NCI-H748 (cell line): ENCODE measurements around the gene CHD2.
A peak's percentile ranks its signal among the peaks of the same experiment; 100 is the strongest.

ENCODE experiments used
- DNase-seq: peaks from one replicate; lab custom pipeline; 2025; ENCODE audit not compliant: unreplicated experiment; lab: John Stamatoyannopoulos, UW

The CHD2 gene

DNA sequence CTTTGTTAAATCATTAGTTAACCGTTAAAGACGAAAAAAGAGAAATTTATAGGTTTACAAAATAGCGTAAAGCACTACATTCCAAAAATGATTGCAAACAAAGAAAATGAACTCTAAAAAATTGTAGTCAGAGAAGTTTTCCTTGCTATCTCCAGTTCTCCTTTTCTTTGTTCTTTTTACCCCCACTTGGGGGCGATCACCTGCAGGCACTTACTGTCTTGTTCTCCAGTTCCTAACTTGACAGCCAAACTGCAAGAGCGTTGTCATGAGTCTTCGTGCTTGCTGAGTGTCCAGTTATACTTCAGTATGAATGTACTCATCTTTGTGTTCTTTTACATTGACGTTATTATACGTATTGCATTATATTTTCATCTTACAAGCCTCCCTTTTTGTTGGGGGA lies 54.5 kb downstream of the CHD2 start:
- no peak for DNase-seq

DNA sequence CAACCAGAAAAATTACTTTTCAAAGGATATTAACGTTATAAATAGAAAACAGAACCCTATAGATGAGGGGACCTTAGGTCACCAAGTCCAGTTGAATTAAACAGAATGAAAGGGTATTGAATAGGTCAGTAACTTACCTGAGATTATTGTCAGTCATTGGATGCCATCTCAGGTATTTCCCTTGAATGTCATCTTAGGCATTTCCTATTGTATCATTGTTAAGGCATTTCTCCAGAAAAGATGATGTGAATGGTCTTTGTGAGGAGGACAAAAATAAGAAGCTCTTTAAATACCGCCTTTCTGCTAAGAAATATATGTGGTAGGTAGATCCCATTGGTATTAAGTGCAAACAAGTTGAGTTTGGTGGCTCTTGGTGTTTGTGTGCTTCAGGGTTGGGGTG lies 55.6 kb downstream of the CHD2 start:
- DNase-seq, result no peak

DNA sequence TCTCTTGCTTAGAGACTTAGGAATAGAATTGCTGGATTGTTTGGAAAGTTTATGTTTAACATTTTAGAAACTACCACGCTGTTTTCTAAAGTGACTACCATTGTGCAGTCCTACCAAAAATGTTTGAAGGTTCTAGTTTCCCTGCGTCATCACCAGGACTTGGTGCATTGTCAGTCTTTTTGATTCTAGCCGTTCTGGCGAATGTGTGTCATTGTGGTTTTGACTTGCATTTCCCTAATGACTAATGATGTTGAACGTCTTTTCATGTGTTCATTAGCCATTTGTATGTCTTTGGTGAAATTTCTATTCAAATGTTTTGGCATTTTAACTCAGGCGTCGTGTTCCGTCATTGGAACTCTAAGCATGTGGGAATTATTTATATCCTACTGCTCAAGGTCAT lies 58.0 kb downstream of the CHD2 start:
- DNase-seq, result no peak

DNA sequence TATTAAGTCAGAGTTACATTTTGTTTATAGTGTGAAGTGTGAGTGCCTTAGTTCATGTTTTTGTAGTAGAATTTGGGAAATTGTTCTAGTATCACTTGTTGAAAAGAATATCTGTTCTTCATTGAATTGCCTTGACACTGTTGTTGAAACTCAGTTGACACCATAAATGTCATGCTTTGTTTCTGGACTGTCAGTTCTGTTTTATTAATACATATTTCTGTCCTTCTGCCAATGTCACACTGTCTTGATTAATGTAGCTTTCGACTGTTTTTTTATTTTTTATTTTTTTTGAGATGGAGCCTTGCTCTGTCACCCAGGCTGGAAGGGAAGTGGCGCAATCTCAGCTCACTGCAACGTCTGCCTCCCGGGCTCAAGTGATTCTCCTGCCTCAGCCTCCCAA lies 59.1 kb downstream of the CHD2 start:
- DNase-seq, result no peak

DNA sequence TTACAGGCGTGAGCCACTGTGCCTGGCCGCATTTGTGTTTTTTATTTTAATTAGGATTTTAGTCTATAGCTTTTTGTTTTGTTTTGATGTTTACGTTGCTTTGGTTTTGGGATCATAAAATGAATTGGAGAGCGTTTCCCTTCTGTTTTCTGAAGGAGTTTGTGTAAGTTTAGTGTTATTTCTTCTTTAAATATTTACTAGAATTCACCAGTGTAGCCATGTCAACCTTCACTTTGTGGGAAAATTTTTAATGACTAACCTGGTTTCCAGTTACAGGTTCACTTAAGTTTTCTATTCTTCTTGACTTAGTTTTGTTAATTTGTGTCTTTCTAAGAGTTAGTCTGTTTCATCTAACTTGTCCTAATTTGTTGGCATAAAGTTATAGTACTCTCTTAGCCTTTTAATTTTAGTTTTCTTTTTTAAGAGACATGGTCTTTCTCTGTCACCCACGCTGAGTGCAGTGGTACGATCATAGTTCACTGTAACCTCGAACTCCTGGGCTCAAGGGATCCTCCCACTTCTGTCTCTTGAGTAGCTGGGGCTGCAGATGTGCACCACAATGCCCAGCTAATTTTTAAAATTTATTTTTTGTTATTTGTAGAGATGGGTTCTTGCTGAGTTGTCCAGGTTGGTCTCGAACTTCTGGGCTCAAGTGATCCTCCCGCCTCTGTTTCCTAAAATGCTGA lies 61.0 kb downstream of the CHD2 start:
- no peak for DNase-seq

DNA sequence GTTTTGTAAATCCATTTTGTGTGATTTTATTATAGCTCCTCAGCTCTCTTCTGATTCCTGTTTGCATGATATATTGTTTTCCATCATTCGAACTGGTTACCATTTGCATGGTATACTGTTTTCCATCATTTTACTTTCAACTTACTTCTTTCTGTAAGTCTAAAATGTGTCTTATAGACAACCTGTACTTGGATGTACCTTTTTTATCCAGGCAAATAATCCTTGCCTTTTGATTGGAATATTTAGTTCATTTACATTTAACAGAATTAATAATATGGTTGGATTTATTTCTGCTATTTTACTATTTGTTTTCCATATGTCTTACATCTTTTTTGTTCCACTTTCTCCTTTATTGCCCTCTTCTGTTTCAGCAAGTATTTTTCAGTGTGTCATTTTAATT lies 62.8 kb downstream of the CHD2 start:
- DNase-seq, result no peak

DNA sequence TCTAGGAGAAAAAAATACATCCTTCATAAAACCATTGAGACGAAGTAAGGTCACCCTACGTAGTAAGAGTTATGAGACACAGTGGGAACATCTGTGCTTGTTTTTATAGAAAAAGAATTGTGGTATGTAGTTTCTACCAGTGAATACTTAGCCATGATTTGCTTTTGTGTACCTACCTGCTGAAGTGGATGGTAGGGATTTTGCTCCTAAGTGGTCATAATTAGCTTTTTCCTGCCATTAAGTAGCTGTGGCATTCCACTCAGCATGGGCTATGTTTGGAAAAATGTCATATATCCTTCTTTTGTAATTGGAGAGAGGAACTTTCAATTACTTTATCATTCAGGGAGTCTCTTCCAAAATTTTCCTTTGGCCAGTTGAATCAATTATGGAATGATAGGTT lies 63.7 kb downstream of the CHD2 start:
- DNase-seq, result peak; percentile 62

DNA sequence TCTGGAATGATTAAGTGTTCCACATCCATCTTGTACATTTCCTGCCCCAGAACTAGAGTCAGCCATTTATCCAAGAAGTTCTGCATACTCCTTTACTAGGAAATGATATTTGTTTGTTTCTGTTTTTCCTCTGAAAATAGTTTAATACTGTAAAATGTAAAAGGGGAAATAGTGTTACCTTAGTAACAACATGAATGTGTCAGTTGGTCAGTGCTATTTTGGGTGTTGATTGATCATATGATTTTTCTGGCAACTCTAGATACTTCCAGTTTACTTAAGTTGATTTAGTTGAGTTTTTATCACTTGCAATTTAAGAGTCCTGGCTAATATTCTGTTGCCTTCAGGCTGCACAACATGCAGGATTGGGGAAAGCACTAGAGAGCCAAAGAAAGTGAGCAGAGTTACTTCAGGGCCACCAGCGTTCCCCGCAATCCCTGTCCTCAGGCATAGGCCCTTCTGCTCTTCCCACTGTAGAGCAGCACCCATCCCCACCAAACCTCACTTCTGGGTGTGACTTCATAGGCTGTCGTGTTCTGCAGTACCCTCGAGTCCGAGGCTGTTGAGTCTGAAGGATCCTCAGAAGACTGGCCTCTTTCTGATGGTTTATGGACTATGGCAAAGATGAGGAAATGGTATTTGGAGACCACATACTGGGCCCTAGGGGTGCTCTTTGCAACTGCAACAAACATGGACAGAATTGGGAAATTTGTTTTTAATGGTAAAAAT lies 69.0 kb downstream of the CHD2 start:
- no peak for DNase-seq

DNA sequence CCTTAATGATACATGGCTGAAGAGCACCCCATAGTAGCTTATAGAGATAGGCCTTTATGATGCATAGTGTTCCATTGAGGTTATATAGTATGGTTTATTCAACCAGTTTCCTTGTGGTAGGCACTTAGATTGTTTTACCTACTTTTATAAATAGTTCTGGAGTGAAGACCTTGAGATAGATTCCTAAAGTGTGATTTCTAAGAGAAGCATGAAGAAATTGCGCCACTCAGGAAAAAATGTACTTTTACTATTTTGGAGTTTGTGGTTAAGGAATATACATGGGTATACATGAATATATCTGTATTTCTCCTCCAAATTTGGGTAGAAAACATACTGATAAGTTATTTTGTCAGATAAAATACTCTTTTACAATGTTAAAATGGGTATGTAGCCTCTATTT lies 70.5 kb downstream of the CHD2 start:
- DNase-seq, result no peak

DNA sequence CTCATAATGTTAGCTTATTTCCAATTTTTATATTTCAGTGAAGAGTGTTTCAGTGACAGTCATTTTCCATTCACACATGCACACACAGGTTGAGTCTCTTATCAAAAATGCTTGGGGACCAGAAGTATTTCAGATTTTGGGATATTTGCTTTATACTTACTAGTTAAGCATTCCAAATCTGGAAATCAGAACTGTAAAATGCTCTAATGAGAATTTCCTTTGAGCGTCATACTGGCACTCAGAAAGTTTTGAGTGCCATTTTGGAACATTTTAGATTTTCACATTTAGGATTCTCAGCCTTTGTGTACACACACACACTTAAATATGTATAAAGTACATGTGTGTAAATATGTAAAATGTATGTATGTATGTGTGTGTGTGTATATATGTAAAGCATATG lies 71.0 kb downstream of the CHD2 start:
- DNase-seq, result no peak

DNA sequence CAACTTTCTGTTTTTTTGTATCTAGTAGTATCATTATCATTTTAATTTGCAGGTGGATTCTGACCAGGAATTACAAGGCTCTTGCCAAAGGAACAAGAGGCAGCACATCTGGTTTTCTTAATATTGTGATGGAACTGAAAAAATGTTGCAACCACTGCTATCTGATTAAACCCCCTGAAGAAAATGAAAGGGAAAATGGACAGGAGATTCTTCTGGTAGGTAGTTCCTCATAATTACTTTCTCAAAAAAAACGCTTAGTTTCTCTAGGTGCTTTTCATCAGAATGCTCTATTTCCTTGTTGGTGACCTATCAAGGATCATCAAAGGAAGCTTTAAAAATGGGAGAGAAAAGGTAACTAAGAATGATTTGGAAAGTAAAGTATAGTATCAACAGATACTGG lies 71.6 kb downstream of the CHD2 start:
- DNase-seq, result no peak

DNA sequence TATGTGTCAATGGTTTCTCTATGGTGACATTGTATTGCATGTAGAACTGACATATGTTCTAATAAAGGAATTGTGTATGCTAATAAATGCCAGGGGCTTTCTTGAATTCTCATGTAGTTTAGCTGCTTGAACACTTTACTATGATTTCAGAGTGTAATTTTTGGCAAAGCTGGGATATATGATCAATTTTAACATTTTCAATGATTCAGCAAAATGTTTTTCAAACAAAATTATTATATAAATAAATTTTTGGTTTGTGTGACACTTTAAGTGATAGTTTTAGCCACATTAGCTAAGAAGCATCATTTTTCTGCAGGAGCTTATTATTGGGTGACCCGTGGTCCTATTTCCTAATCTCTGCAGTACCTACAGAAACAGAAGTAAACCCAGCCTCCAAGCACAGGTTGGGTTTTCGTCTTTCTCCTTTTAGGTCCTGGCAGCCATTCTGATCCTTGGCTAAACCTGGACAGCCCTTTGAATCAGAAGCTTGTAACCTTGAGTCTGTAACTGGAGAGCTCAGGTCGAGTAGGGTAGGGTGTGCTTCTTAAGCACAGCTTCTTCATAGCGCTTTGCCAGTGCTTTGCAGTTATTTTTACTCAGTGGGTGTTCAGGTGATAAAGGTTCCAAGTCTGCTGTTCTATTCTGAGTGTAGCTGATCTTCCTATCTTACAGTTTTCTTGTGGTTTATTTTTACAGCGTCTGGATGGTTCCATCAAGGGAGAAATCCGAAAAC lies 74.2 kb downstream of the CHD2 start:
- DNase-seq, result no peak

DNA sequence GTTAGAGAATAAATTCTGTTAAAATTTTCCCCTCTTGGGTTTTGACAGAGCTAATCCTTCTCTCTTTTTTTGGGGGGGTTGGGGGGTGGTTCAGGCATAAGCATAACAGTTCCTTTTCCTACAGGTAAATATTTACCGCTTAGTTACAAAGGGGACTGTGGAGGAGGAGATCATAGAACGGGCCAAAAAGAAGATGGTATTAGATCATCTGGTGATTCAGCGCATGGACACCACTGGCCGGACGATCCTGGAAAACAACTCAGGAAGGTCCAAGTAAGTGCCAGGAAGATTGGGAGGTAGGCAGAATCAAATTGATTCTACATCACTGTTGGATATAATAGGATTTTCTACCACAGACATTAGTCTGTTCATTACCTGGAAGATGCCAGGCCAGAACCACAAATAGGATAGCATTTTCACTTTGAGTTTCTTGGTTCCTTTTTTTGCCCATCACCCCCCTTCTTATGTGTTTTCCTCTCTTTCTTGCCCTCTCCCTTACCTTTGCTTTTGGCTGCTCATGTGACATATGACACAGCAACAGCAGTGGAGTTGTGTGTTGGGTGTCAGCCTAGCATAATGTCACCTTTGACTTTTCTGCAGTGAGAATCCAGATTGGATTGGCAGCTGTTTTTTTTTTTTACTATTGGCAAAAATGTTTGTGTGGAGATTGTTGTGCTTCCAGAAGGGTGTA lies 79.0 kb downstream of the CHD2 start:
- no peak for DNase-seq

DNA sequence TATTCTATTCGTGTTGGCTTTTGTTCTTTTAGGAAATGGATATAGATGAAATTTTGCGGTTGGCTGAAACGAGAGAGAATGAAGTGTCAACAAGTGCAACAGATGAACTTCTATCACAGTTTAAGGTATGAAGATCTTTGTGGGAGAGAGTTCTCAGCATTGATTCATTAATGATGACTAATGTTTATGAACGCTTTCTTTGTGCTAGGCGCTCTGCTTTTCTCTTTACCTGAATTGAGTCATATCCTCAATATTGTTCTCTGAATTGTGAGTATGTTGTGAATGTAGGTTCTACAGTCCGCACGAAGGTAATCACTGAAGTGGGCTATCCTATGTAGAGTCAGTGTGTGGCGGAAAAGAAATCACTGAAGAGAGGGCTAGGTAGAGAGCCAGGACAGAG lies 81.2 kb downstream of the CHD2 start:
- no peak for DNase-seq

DNA sequence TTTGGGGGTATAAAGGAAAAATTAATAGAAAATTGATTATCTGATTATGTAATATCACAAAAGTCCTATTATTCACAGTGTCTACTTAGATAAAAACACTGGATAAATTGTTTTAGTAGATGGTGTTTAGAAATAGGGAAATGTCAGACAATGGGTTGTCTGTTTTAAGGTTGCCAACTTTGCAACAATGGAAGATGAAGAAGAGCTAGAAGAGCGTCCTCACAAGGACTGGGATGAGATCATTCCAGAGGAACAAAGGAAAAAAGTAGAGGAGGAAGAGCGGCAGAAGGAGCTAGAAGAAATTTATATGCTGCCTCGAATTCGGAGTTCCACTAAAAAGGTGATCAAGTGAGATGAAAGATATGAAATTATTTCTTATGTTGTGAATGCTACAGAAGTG lies 84.0 kb downstream of the CHD2 start:
- DNase-seq, result no peak

DNA sequence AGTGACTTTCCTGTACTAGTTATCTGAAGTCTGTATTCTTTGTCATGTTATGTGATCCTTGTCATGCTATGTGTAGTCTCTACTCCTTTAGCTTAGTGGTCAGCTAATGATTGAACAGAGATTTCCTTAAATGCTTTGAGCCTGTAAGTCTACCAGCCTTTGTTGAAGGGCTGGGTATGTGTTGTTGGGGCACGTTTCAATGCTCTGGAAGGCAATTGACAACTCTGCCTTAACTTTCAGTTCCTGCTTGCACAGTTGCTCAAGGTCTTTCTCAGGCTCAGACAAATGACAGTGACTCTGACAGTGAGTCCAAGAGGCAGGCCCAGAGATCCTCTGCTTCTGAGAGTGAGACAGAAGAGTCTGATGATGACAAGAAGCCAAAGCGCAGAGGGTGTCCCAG lies 89.3 kb downstream of the CHD2 start:
- DNase-seq, result no peak

DNA sequence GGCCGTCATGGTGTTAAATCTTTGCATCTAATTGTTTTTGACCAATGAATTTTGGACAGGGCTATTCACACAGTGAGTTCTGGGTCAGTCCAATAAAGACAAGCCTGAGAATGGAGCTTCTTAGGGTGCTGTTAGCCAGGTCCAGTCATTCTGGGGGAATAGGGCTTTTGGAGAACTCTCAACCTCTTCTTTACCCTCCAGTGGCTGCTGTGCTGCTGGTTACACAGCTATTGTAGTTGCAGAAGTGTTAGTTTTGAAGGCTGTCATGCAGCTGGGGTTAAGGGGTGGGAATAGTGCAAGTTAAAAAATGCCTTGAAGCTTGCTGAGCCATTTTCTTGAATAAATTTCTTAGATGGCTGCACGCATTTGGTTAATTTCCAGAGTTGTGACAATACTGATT lies 89.9 kb downstream of the CHD2 start:
- no peak for DNase-seq

DNA sequence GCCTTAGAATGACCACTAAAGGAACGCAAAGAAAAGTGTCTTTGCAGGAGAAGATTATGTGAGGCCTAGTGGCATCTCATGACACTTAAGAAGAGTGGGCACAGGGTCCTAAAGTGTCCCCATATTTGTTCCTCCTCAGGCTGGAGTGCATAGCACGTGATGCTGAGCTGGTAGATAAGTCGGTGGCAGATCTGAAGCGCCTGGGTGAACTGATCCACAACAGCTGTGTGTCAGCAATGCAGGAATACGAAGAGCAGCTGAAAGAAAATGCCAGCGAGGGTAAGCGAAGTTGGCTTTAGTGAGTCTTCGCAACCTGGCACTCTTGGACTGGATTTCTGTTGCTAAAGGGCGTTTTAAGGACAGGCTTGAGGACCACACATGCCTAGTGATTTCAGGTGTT lies 92.6 kb downstream of the CHD2 start:
- DNase-seq, result no peak

DNA sequence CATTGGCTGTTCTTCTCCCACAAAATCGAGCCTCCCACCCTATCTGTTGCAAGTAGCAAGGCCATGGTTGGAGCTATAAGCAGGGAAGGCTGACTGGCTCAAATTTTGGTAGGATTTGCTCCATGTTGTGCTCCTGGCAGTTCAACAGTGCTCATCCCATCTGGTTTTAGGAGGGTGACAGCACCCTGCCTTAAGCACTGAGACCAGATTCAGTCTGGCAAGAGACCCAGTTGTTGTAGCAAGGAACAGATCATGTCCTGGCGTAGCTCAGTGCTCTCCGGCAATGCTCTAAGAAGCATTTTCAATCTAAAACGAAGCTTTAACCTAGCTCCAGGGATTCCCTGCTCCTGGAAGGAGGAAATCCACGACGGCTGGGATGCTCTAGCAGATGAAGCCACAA lies 97.7 kb downstream of the CHD2 start:
- no peak for DNase-seq

DNA sequence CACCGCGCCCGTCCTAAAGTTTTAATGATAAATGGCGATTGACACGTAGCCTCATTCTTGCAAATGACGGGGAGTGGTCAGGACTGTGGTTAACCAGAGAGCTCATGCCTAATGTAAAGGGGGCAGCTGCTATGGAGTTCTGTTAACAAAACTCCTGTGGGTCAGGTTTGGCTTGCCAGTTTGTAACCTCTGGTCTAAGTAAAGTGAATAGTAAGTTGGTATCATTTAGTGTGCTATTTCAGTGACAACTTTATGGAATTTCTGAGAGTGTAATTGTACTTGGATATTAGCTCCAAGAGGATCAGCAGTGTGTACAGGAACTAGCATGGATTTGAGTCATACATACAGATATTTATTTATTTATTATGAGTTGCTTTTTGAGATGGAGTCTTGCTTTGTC lies 101.0 kb downstream of the CHD2 start:
- DNase-seq, result no peak

DNA sequence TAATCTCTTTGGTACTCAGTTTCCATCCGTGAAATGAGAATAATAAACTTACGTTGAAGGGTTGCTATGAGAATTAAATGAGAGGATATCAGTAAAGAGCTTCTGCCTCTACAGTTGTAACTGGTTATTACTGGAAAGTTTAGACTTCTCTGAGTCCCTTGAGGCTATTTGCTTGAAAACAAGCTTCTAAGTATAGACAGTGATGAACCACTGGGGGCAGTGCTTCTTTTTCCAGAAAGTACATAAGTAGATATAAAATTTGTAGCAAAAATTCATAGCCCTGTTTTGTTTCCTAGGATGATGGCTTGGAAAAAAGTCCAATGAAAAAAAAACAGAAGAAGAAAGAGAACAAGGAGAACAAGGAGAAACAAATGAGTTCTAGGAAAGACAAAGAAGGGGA lies 101.8 kb downstream of the CHD2 start:
- DNase-seq, result no peak

DNA sequence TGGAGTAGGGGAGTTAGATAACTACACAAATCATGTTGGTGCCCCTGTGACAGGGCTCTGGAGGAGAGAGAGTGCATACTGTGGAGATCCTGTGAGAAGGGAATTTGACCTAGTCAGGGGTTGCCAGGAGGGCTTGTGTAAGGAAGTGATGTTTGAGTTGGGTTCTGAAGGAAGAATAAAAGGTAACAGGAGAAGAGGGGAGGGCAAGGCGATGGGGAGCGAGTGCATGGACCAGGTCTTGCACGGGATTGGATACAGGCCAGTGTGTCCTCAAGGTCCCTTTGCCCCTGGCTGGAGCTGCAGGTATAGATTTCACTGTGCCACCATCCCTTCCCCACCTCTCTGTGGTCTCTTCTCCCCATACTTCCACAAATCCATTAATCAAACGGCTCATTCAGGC lies 105.0 kb downstream of the CHD2 start:
- no peak for DNase-seq
